Activated T-helper 2 cell treated with anti-CD3 and anti-CD28 coated beads, Interferon-gamma antibody, Interleukin-2, Interleukin-4, amounts not matched to agents 10 μg/mL and 5 μg/mL and 100 μg/mL, durations not matched to agents 14 hours and 24 hours and 36 hours (primary cell): ENCODE data around the gene PHPT1. TPM values are rescaled to one million over a fixed set of nuclear protein-coding genes. Genes with fewer than 3 reads are reported as not detected.
"Not testable (repeated sequence)": the region's sequence is repeated elsewhere in the genome, so short reads cannot be mapped to it uniquely, and the experiment has no call there.

Source experiments
- DNase-seq: peaks from one replicate; pipeline ENCODE4 v3.0.0; 2021; ENCODE audit warnings: low spot score
- H3K27ac Mint-ChIP-seq: one replicate; pipeline ENCODE4 v1.8.0; 2021; ENCODE audit warnings: mixed read lengths
- H3K27me3 Mint-ChIP-seq: one replicate; pipeline ENCODE4 v1.8.0; 2021; ENCODE audit warnings: low read depth, mixed read lengths
- H3K36me3 Mint-ChIP-seq: one replicate; pipeline ENCODE4 v1.8.0; 2021; ENCODE audit warnings: low read depth, mixed read lengths
- H3K4me1 Mint-ChIP-seq: one replicate; pipeline ENCODE4 v1.8.0; 2021; ENCODE audit warnings: low read depth, mixed read lengths
- H3K4me3 Mint-ChIP-seq: one replicate; pipeline ENCODE4 v1.8.0; 2021; ENCODE audit warnings: low read depth, mild to moderate bottlenecking, moderate library complexity, mixed read lengths
- H3K9me3 Mint-ChIP-seq: one replicate; pipeline ENCODE4 v1.8.0; 2021; ENCODE audit warnings: mixed read lengths
- intact Hi-C: fragments of 100-400 bp; cut with micrococcal nuclease; formaldehyde crosslinking; loops from one replicate; pipeline ENCODE4 v1.15.1; 2023
- total RNA-seq: library from RNA; stranded (reverse); gene quantifications from 2 replicates; pipeline ENCODE4 v1.2.3, GENCODE V29; 2022

The PHPT1 gene
- total RNA-seq, 1 donor from 2014 or later = 127 TPM

DNA sequence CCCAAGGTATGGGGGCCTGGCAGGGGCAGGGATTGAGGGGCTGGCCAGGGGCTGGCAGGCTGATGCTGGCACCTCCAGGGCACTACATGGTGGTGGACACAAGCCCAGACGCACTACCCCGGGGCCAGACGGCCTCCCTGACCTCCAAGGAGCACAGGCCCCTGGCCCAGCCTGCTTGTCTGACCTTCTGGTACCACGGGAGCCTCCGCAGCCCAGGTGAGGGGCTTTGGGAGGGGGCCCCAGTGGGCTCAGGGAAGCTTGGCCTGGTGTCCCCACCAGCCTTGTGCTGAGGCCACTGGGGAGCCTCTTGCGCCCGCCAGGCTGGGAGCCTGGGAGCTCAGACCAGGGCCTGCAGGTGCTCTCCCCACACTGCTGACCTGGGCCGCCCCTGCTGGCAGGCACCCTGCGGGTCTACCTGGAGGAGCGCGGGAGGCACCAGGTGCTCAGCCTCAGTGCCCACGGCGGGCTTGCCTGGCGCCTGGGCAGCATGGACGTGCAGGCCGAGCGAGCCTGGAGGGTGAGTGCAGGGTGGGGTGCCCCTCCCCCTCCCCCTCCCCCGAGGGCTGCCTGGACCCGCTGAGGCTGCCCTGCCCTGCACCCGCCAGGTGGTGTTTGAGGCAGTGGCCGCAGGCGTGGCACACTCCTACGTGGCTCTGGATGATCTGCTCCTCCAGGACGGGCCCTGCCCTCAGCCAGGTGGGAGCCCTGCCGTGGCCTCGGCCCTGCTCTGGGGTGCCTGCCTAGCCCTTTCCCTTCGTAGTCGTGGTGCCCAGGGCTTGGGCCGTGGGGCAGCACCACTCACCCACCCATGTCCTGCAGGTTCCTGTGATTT, 8.6 kb downstream of the PHPT1 start:
- no peaks in the 10 kb centered on the region for H3K27me3 Mint-ChIP-seq
- no peak overlapping the region for H3K27ac Mint-ChIP-seq
- DNase-seq = no peak
- intact Hi-C loops = no loop called here
- H3K36me3 Mint-ChIP-seq = peaks cover 13% of the 10 kb centered on the region
- no peaks in the 10 kb centered on the region for H3K9me3 Mint-ChIP-seq
- no peak overlapping the region for H3K4me3 Mint-ChIP-seq
- no peaks in the 10 kb centered on the region for H3K4me1 Mint-ChIP-seq

DNA sequence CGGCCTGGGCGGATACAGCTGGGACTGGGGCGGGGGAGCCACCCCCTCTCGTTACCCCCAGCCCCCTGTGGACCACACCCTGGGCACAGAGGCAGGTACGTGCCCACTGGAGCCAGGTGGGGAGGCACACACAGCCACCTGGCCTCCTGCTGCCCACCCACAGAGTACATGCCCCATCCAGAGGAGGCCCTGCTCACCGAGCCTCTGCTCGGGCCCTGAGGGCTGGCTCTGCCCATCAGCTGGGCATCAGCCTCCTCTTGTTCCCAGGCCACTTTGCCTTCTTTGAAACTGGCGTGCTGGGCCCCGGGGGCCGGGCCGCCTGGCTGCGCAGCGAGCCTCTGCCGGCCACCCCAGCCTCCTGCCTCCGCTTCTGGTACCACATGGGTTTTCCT, 9.2 kb downstream of the PHPT1 start:
- H3K4me3 Mint-ChIP-seq = no peak overlapping the region
- peaks cover 18% of the 10 kb centered on the region for H3K36me3 Mint-ChIP-seq
- DNase-seq = no peak
- H3K9me3 Mint-ChIP-seq = no peaks in the 10 kb centered on the region
- intact Hi-C loops = no loop called here
- no peaks in the 10 kb centered on the region for H3K27me3 Mint-ChIP-seq
- H3K4me1 Mint-ChIP-seq = no peaks in the 10 kb centered on the region
- H3K27ac Mint-ChIP-seq = no peak overlapping the region

DNA sequence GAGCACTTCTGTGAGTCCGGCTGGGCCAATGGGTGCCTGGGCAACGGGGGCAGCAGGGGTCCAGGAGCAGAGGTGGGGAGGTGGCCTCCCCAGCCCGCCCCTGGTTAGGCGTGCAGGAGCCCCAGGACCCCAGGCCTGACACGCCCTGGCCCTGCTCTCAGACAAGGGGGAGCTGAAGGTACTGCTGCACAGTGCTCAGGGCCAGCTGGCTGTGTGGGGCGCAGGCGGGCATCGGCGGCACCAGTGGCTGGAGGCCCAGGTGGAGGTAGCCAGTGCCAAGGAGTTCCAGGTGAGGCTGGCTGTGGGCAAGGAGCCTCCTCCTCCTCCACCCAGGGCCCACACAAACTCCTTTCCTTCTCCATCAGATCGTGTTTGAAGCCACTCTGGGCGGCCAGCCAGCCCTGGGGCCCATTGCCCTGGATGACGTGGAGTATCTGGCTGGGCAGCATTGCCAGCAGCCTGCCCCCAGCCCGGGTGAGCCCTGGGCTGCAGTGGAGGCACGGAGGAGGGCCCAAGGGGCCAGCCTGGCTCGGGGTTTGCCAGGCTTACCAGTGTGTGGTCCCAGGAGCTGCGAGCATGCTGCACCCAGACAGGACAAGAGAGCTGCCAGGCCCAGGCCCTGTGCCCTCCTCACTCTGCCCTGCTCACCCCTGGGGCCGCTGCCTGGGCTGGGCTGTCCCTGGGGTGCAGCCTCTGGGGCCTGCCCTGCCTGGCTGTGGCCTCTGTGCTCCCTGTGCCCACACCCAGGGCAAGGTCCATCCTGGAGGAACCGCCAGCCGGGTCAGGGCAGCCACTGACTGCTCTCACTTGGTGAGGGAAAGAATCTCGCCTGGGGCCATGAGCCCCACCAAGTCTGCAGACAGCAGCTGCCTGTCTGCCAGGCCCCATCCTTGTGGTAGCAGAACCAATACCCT, 9.9 kb downstream of the PHPT1 start:
- DNase-seq = no peak
- H3K36me3 Mint-ChIP-seq = peaks cover 25% of the 10 kb centered on the region
- H3K27ac Mint-ChIP-seq = no peak overlapping the region
- H3K27me3 Mint-ChIP-seq = no peaks in the 10 kb centered on the region
- no peaks in the 10 kb centered on the region for H3K9me3 Mint-ChIP-seq
- intact Hi-C loops = no loop called here
- H3K4me1 Mint-ChIP-seq = peaks cover 3% of the 10 kb centered on the region
- H3K4me3 Mint-ChIP-seq = no peak overlapping the region

DNA sequence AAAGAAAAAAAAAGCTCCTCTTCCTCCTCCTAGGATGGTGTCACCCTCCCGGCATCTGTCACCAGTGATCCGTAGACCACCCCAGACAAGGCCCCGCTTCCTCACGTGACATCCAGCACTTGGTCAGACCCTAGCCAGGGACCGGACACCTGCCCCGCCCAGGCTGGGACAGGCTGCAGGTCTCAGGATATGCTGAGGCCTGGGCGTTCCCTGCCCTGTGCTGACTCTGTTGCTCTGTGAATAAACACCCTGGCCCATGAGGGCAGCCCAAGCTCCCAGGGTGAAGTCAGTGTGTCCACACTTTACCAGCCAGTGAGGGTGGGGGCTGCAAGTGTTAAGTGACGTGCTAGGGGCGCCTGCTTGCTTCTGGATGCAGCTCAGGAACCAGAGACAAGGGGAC, 11.3 kb downstream of the PHPT1 start:
- H3K4me1 Mint-ChIP-seq = peaks cover 9% of the 10 kb centered on the region
- DNase-seq = no peak
- intact Hi-C loops = no loop called here
- H3K4me3 Mint-ChIP-seq = no peak overlapping the region
- H3K9me3 Mint-ChIP-seq = no peaks in the 10 kb centered on the region
- H3K27me3 Mint-ChIP-seq = no peaks in the 10 kb centered on the region
- H3K27ac Mint-ChIP-seq = no peak overlapping the region
- H3K36me3 Mint-ChIP-seq = peaks cover 28% of the 10 kb centered on the region

DNA sequence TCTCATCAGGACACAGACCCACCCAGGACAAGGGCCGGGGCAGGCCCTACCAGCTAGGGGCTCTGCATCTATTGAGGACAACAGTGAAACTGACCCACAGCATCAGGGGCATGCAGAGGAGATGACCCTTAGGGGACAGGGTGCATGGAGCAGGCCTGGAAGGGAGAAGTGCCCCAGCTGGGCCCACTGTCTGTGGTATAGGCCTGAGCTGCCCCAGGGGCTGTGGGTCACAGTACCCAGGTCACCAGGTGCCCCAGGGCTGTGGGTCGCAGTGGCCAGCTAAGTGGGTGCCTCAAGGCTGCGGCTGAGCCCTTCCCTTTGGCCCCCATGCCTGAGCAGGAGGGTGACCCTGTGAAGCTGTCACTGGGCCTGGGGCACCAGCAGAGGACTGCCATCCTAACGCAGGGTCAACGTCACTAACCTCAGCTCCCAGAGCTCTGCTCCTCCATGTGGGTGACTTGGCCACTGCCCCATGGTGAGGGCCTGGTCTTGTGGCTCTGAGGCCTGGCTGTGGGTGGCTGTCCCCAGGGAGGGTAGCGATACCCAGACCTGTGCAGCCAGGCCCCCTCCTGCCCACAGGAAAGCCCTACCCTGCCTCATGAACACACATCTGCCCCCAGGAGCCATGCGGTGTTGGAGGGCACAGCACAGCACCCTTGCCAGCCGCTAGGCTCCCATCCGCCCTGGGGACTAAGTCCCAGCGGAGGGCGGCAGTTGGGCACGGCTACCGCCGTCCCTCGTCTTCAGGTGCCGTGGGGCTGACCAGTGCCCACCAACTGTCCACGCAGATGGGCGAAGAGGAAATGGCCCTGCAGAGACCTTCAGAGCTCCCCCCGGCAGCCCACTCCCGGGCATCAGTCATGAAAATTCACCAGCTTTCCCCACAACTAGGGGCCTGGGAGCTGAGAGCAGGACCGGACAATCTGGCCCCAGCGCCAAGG, 12.0 kb downstream of the PHPT1 start:
- H3K27me3 Mint-ChIP-seq = no peaks in the 10 kb centered on the region
- peaks cover 28% of the 10 kb centered on the region for H3K36me3 Mint-ChIP-seq
- peaks cover 9% of the 10 kb centered on the region for H3K4me1 Mint-ChIP-seq
- no peak overlapping the region for H3K4me3 Mint-ChIP-seq
- intact Hi-C loops = no loop called here
- no peaks in the 10 kb centered on the region for H3K9me3 Mint-ChIP-seq
- H3K27ac Mint-ChIP-seq = no peak overlapping the region
- no peak for DNase-seq

DNA sequence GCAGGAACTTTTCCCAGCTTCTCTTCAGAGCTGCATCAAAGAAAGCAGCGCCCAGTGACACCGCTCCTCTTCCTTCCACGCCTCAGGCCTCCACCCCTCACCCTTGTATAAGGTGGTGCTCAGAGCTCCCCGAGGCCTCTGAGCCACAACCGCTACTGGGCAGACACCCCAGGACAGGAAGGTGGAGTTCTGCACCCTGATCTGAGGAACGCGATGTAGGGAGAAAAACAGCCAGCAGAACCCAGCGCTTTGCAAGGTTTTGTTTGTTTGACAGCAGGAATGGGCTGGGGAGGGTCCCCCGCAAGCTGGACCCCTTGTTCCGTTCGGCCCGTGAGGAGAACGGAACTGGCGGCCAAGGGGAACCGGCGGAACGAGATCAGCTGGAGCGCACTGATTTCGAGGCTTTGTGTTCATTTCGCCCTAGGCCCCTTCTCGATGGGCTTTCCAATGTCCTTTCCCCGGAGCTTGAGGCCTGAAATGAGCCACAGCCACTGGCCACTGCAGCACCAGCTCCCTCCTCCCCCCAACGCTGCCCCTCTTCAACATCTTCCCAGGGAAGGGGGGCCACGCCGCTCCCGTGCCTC, 12.8 kb downstream of the PHPT1 start:
- Mint-ChIP-seq H3K9me3 (no peaks in the 10 kb centered on the region), H3K36me3 (peaks cover 28% of the 10 kb centered on the region), H3K27me3 (no peaks in the 10 kb centered on the region), H3K4me1 (peaks cover 9% of the 10 kb centered on the region), H3K4me3 (no peak overlapping the region), H3K27ac (no peak overlapping the region)
- DNase-seq = no peak
- intact Hi-C loops = no loop called here

DNA sequence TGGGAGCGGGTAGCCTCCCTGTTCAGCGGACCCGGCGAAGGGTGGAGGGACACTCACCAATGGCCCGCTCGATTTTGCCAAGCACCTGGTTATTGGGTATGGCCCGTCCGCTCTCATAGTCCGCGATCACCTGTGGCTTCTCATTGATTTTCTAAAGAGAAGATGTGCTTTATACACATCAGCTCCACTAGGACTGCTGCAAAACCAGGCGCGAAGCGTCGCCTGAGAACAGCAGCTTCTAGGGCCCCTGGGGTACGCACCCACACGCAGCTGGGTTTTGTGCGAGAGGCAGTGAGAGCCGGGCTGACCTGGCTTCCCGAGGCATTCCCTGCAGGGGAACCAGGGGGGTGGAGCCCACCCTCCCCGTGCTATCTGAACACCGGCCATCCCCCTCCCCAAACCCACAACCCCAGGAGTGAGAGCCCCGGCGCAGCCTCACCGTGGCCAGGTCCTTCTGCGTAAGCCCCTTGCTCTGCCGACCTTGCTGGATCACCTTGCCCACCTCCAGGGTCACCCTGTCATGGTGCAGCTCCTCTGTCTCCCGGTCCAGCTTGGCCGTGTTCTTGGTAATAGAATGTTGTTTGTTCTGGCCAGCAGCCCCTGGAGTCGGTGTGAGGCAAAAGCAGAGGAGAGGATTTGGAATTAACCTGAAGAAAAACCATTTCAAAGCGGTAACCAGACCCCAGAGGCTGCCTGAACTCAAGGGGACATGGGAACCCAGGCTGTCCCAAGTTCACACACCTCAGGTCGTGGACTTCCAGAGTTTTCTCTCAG, 13.8 kb downstream of the PHPT1 start:
- DNase-seq = no peak
- intact Hi-C loops = no loop called here
- Mint-ChIP-seq H3K9me3 (no peaks in the 10 kb centered on the region), H3K36me3 (peaks cover 28% of the 10 kb centered on the region), H3K27ac (no peak overlapping the region), H3K4me3 (no peak overlapping the region), H3K27me3 (no peaks in the 10 kb centered on the region), H3K4me1 (peaks cover 9% of the 10 kb centered on the region)

DNA sequence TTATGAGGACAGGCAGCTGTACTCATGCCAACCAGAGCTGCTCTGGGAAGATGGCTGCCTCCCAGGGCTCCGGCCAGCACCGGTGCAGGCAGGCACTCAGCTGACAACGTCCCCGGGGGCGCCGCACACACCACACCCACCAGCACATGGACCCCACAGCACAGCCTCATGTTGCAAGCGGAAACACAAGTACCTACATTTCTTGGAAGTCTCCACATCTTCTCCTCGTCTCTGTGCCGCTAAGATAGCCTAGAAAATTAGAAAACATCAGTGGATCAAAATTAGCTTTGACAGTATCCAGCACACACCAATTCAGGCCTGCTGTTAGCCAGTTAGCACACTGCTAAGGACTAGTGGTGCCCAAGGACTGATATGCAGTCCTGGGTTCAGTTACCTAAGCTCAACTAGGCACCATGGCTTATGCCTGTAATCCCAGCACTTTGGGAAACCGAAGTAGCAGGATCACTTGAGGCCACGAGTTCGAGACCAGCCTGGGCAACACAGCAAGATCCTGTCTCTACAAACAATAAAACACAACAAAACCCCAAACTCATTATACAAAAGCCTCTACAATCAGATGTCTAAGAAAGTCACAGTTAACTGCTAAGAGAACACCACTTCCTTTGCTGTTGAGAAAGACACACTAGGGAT, 14.5 kb downstream of the PHPT1 start:
- Mint-ChIP-seq H3K27me3 (no peaks in the 10 kb centered on the region), H3K4me3 (no peak overlapping the region), H3K9me3 (no peaks in the 10 kb centered on the region), H3K36me3 (peaks cover 33% of the 10 kb centered on the region), H3K4me1 (peaks cover 9% of the 10 kb centered on the region), H3K27ac (no peak overlapping the region)
- intact Hi-C loops = no loop called here
- DNase-seq = no peak

DNA sequence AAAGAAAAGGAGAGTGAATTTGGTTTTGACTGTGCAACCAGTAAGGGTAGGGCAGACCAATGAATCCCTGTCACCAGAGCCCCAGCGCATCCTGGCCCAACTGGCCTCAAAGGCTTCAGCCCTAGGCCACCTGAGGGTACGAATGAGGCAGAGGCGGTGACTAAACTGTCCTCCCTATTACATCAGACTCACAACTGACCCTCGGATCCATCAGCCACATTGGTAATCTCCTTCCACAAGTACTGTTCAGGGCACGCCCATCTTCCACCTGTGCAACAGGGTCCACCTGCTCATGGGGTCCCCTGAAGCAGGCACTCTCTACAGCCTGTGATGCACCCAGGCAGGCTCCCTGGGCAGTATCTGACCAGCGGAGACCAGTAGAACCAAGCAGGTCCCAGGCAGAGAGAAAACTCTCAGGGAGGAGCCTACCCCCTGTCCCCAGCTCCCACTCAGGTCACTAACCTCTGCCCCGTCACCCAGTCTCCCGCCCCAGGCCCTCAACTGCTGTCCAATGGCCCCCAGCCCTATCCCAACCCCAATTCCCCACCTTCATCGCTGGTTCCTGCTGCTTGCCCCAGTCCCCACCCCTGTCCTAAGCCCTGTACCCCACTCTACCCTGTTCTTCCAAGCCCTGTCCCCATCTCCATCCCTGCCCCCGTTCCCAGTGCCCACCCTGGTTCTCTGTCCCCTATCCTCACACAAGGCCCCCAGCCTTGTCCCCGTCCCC, 16.0 kb downstream of the PHPT1 start:
- H3K27ac Mint-ChIP-seq = peak overlapping the region; percentile 63
- peak overlapping the region; percentile 86 for H3K4me3 Mint-ChIP-seq
- DNase-seq = no peak
- H3K36me3 Mint-ChIP-seq = peaks cover 36% of the 10 kb centered on the region
- no peaks in the 10 kb centered on the region for H3K9me3 Mint-ChIP-seq
- peaks cover 9% of the 10 kb centered on the region for H3K4me1 Mint-ChIP-seq
- H3K27me3 Mint-ChIP-seq = no peaks in the 10 kb centered on the region
- intact Hi-C loops = no loop called here

DNA sequence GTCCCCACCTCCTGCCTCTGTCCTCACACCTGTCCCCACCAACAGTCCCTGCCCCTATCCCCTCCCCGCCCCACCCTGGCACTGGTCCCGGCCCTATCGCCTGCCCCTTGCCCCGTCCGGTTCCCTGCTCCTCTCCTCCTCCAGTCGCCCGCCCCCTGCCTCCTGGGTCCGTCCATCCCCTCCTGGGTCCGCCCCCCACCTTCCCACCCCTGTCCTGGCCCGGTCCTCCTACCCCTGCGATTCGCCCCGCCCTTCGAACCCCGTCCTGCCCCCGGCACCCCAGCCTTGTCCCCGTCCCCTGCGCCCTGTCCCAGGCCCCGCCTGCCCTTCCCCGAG, 16.5 kb downstream of the PHPT1 start:
- intact Hi-C loops = loop anchor here (1.0 kb wide), 2 partner anchors 17 to 37 kb away; no protein-coding TSS in a partner anchor
- H3K27ac Mint-ChIP-seq = peak overlapping the region; percentile 63
- no peaks in the 10 kb centered on the region for H3K9me3 Mint-ChIP-seq
- peaks cover 32% of the 10 kb centered on the region for H3K36me3 Mint-ChIP-seq
- DNase-seq = no peak
- H3K27me3 Mint-ChIP-seq = no peaks in the 10 kb centered on the region
- peak overlapping the region; percentile 86 for H3K4me3 Mint-ChIP-seq
- H3K4me1 Mint-ChIP-seq = peaks cover 9% of the 10 kb centered on the region

DNA sequence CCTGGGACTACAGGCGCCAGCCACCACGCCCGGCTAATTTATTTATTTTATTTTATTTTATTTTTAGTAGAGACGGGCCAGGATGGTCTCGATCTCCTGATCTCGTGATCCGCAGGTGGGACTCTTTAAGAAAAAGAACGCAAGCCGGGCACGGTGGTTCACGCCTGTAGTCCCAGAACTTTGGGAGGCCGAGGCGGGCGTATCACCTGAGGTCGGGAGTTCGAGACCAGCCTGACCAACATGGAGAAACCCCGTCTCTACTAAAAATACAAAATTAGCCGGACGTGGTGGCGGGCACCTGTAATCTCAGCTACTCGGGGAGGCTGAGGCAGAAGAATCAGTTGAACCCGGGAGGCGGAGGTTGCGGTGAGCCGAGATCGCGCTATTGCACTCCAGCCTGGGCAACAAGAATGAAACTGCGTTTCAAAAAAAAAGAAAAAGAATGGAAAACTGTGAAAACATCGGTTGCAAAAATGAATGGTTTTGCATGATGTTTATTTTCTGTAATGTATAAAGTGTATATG, 17.8 kb downstream of the PHPT1 start:
- not testable (repeated sequence) for DNase-seq, H3K4me1 Mint-ChIP-seq, H3K9me3 Mint-ChIP-seq, H3K27ac Mint-ChIP-seq, H3K27me3 Mint-ChIP-seq
- intact Hi-C loops = loop anchor here (1.0 kb wide), 2 partner anchors 15 to 35 kb away; no protein-coding TSS in a partner anchor
- H3K4me3 Mint-ChIP-seq = peak overlapping the region; percentile 72
- H3K36me3 Mint-ChIP-seq = peaks cover 30% of the 10 kb centered on the region
